Measurements from ENCODE around the gene MRPL55.

The MRPL55 gene

GRCh38 chr1:228072658-228073043 lies 36.4 kb downstream of the MRPL55 start:
- H3K27me3 ChIP-seq (ENCODE audit: insufficient read depth, low read length), result peaks cover 4% of the 10 kb centered on the region; the same call in 1 of the 2 replicates
- H2AFZ ChIP-seq (ENCODE audit: low read length), result no peak overlapping the region
- H3K4me2 ChIP-seq (ENCODE audit: low read length), result no peak overlapping the region
- H3K9me3 ChIP-seq (ENCODE audit: low read length), result no peaks in the 10 kb centered on the region
- no peak overlapping the region for H3K4me3 ChIP-seq (ENCODE audit: low read depth, low read length, poor library complexity, severe bottlenecking)
- no peak overlapping the region for H3K27ac ChIP-seq (ENCODE audit: low read depth, low read length, poor library complexity, severe bottlenecking)
- no peaks in the 10 kb centered on the region for H3K9me2 ChIP-seq (ENCODE audit: low read depth, low read length)
- no peaks in the 10 kb centered on the region for H4K20me1 ChIP-seq (ENCODE audit: insufficient read depth, low read length)
- no peak overlapping the region for H3K9ac ChIP-seq (ENCODE audit: low read length)
- H3F3A ChIP-seq (ENCODE audit: insufficient read depth, low read length), result no peaks in the 10 kb centered on the region
- H3K79me2 ChIP-seq (ENCODE audit: insufficient read depth, low read length), result no peaks in the 10 kb centered on the region
- H3K36me3 ChIP-seq (ENCODE audit: insufficient read depth, low read length), result no peaks in the 10 kb centered on the region
- H3K4me1 ChIP-seq (ENCODE audit: insufficient read depth, low read length, severe bottlenecking), result no peaks in the 10 kb centered on the region
- TF ChIP-seq CTCF (IDR thresholded peaks at IDR 0.05; ENCODE audit: low read length) (no peak), EZH2 (IDR thresholded peaks at IDR 0.05; ENCODE audit: borderline replicate concordance, low read length) (no peak)

GRCh38 chr1:228071839-228072657 lies 37.1 kb downstream of the MRPL55 start:
- H3K9me2 ChIP-seq (ENCODE audit: low read depth, low read length), result no peaks in the 10 kb centered on the region
- no peaks in the 10 kb centered on the region for H3F3A ChIP-seq (ENCODE audit: insufficient read depth, low read length)
- H3K27ac ChIP-seq (ENCODE audit: low read depth, low read length, poor library complexity, severe bottlenecking), result no peak overlapping the region
- TF ChIP-seq CTCF (IDR thresholded peaks at IDR 0.05; ENCODE audit: low read length) (no peak; the same call in 1 of the 2 replicates), EZH2 (IDR thresholded peaks at IDR 0.05; ENCODE audit: borderline replicate concordance, low read length) (no peak)
- peaks cover 4% of the 10 kb centered on the region; the same call in 1 of the 2 replicates for H3K27me3 ChIP-seq (ENCODE audit: insufficient read depth, low read length)
- H3K9ac ChIP-seq (ENCODE audit: low read length), result no peak overlapping the region
- H3K36me3 ChIP-seq (ENCODE audit: insufficient read depth, low read length), result no peaks in the 10 kb centered on the region
- no peak overlapping the region for H3K4me3 ChIP-seq (ENCODE audit: low read depth, low read length, poor library complexity, severe bottlenecking)
- H3K4me1 ChIP-seq (ENCODE audit: insufficient read depth, low read length, severe bottlenecking), result no peaks in the 10 kb centered on the region
- H3K9me3 ChIP-seq (ENCODE audit: low read length), result no peaks in the 10 kb centered on the region
- no peaks in the 10 kb centered on the region for H4K20me1 ChIP-seq (ENCODE audit: insufficient read depth, low read length)
- no peaks in the 10 kb centered on the region for H3K79me2 ChIP-seq (ENCODE audit: insufficient read depth, low read length)
- no peak overlapping the region for H3K4me2 ChIP-seq (ENCODE audit: low read length)
- H2AFZ ChIP-seq (ENCODE audit: low read length), result no peak overlapping the region

- H3K9me3 ChIP-seq (ENCODE audit: low read length), result no peaks in the 10 kb centered on the region
- H3K79me2 ChIP-seq (ENCODE audit: insufficient read depth, low read length), result no peaks in the 10 kb centered on the region
- no peak overlapping the region for H2AFZ ChIP-seq (ENCODE audit: low read length)
- H3K36me3 ChIP-seq (ENCODE audit: insufficient read depth, low read length), result no peaks in the 10 kb centered on the region
- no peak overlapping the region for H3K4me3 ChIP-seq (ENCODE audit: low read depth, low read length, poor library complexity, severe bottlenecking)
- H4K20me1 ChIP-seq (ENCODE audit: insufficient read depth, low read length), result no peaks in the 10 kb centered on the region
- no peak overlapping the region for H3K9ac ChIP-seq (ENCODE audit: low read length)
- H3K4me2 ChIP-seq (ENCODE audit: low read length), result no peak overlapping the region
- H3K27me3 ChIP-seq (ENCODE audit: insufficient read depth, low read length), result peaks cover 2% of the 10 kb centered on the region; the same call in 1 of the 2 replicates
- H3K9me2 ChIP-seq (ENCODE audit: low read depth, low read length), result no peaks in the 10 kb centered on the region
- H3K27ac ChIP-seq (ENCODE audit: low read depth, low read length, poor library complexity, severe bottlenecking), result no peak overlapping the region
- no peaks in the 10 kb centered on the region for H3K4me1 ChIP-seq (ENCODE audit: insufficient read depth, low read length, severe bottlenecking)
- no peak for TF ChIP-seq CTCF (IDR thresholded peaks at IDR 0.05; ENCODE audit: low read length)
- TF ChIP-seq EZH2 (IDR thresholded peaks at IDR 0.05; ENCODE audit: borderline replicate concordance, low read length), result no peak
- H3F3A ChIP-seq (ENCODE audit: insufficient read depth, low read length), result no peaks in the 10 kb centered on the region
Observed at GRCh38 chr1:228070851-228071250, 38.2 kb downstream of the MRPL55 start.

Measured in OCI-LY1 (cell line).